ENCODE results near the gene SLC12A4. TPM values are rescaled to one million over a fixed set of nuclear protein-coding genes. Genes with fewer than 3 reads are reported as not detected.

SLC12A4 gene
- polyA plus RNA-seq, 1 experiment: 115 TPM

- ChIA-PET CTCF (interaction anchor here (0.6 to 3.3 kb wide), 7 partner anchors 9 to 127 kb away, joined by 3 to 19 read pairs (median 3); partner anchors contain the start of gene NRN1L), POLR2A (no interaction called here)
- no peaks in the 10 kb centered on the region for H3K27me3 ChIP-seq (ENCODE audit: control insufficient read depth, insufficient read depth, low read length)
These were observed 25.2 kb downstream of the SLC12A4 start for GRCh38 chr16:67943256-67943618.

DNA sequence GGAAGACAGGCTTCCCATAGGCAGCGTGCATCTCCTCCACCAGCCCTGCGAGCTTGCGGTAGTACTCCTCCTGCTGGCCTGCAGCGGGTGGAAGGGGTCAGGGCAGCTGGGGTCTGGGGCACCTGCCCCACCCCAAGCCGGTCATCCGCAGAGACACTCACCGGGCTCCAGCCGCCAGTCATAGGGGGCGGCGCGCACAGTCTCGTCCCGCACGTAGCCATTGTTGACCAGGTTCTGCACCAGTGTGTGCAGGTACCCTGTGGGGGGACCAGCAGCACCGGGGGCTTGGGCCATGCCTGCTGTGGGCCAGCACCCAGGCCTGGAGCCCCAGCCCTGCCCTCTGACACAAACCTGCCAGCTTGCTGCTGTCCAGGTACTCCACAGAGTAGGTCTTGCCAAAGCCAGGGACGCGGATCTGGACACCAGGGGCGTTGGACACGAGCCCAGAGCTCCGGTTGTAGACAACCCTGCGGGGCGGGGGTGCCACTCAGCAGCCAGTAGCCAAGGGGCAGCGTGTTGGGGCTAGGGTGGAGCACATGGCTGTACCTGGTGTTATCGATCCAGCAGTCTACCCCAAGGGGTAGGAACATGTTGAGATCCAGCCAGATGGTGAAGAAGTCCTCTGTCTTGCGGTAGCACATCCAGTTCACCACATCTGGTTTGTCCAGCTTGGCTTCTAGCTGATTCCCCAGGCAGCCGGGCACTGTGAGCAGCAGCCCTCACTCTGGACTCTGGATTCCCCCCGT, 25.8 kb downstream of the SLC12A4 start:
- DNase-seq (ENCODE audit: low read depth): no peak
- ChIA-PET CTCF (interaction anchor here (0.6 to 3.3 kb wide), 20 partner anchors 9 to 422 kb away, joined by 3 to 19 read pairs (median 4); partner anchors contain the start of gene NRN1L), POLR2A (no interaction called here)
- H3K4me3 ChIP-seq (ENCODE audit: low read depth, low read length): no peak overlapping the region
- TF ChIP-seq CTCF (IDR thresholded peaks at IDR 0.05; ENCODE audit: insufficient read depth, low read depth, low read length): no peak
- no peaks in the 10 kb centered on the region for H3K27me3 ChIP-seq (ENCODE audit: control insufficient read depth, insufficient read depth, low read length)
- peaks cover 67% of the 10 kb centered on the region for H3K36me3 ChIP-seq (ENCODE audit: control insufficient read depth, insufficient read depth, low read length)

More at GRCh38 chr16:67943256-67943618, 25.2 kb downstream of the SLC12A4 start:
- Histone ChIP-seq H3K4me3 (ENCODE audit: low read depth, low read length) (no peak overlapping the region), H3K36me3 (ENCODE audit: control insufficient read depth, insufficient read depth, low read length) (peaks cover 72% of the 10 kb centered on the region)
- no peak for DNase-seq (ENCODE audit: low read depth)
- TF ChIP-seq CTCF (IDR thresholded peaks at IDR 0.05; ENCODE audit: insufficient read depth, low read depth, low read length): no peak

DNA sequence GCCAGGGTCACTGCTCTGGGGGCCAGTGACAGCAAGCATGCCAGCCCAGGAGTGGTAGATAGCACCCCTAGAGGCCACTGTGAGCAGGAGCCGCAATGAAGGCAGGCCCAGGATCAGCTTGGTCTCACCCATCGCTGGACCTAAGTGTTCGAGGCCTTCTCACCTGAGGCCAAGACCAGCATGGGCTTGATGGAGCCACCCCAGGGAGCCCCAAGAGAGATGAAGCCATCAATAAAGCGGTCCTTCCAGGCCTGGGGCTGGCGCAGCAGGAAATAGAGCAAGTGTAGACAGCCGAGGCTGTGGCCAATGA, 26.3 kb downstream of the SLC12A4 start:
- no peak for DNase-seq (ENCODE audit: low read depth)
- Histone ChIP-seq H3K27me3 (ENCODE audit: control insufficient read depth, insufficient read depth, low read length) (no peaks in the 10 kb centered on the region), H3K36me3 (ENCODE audit: control insufficient read depth, insufficient read depth, low read length) (peaks cover 61% of the 10 kb centered on the region), H3K4me3 (ENCODE audit: low read depth, low read length) (no peak overlapping the region)
- ChIA-PET CTCF (interaction anchor here (0.7 to 3.3 kb wide), 20 partner anchors 9 to 421 kb away, joined by 3 to 19 read pairs (median 4); partner anchors contain the start of genes NRN1L and TSNAXIP1), POLR2A (no interaction called here)
- TF ChIP-seq CTCF (IDR thresholded peaks at IDR 0.05; ENCODE audit: insufficient read depth, low read depth, low read length): peak; percentile 73

DNA sequence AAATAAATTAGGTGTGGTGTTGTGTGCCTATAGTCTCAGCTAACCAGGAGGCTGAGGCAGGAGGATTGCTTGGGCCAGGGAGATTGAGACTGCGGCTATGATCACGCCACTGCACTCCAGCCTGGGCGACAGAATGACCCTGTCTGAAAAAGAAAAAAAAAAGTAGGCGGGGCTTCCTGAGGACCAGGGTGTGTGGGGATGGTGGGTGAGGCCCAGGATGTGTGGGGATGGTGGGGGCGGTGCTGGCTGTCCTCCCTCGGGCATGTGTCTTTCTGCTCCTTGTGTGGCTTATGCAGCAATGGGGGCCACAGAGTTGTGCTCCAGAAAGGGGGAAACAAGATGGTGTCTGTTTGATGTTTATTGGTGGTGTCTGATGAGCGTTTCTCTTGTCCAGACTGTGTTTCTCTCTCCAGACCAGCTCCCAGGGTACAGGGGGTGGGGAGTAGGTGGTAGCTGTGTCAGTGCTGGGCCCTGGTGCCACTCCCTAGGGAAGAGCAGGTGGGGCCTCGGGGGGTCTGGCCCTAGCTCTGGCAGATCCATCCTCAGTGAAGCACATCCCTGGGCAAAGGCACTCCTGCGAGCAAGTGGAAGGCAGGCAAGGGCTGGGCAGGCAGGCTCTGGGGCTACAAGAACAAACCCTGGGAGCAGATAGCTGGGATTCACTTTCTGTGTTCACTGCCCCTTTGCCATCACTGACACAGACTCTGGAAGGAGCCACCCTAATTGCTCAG, 26.8 kb downstream of the SLC12A4 start:
- POLR2A ChIA-PET: no interaction called here
- TF ChIP-seq CTCF (IDR thresholded peaks at IDR 0.05; ENCODE audit: insufficient read depth, low read depth, low read length): no peak
- CTCF ChIA-PET: interaction anchor here (0.7 to 3.3 kb wide), 20 partner anchors 10 to 421 kb away, joined by 3 to 19 read pairs (median 4); partner anchors contain the start of genes NRN1L and TSNAXIP1
- no peak overlapping the region for H3K4me3 ChIP-seq (ENCODE audit: low read depth, low read length)
- no peaks in the 10 kb centered on the region for H3K27me3 ChIP-seq (ENCODE audit: control insufficient read depth, insufficient read depth, low read length)
- DNase-seq (ENCODE audit: low read depth): no peak
- H3K36me3 ChIP-seq (ENCODE audit: control insufficient read depth, insufficient read depth, low read length): peaks cover 56% of the 10 kb centered on the region

DNA sequence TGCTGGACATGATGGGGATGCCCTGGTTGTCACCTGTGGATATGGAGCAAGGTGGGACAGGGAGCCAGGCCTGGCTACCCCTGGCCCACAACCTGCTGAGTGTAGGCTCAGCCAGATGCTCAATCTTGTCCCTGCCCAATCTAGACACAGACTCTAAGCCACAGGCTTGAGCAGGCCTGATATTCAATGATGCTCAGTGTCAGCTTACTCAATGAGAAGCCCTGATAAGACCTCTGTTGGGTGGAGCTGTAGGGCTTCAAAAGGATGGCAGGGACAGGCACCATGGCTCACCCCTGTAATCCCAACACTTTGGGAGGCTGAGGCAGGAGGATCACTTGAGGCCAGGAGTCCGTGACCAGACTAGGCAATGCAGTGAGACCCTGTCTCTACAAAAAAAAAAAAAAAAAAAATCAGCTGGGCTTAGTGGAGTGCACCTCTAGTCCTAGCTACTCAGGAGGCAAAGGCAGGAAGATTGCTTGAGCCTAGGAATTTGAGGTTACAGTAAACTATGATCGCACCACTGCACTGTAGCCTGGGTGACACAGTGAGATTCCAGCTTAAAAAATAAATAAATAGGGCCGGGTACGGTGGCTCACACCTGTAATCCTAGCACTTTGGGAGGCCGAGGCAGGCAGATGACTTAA, 27.9 kb downstream of the SLC12A4 start:
- ChIA-PET POLR2A (no interaction called here), CTCF (interaction anchor here (0.6 to 3.3 kb wide), 9 partner anchors 12 to 420 kb away, joined by 3 to 19 read pairs (median 6); partner anchors contain the start of gene NRN1L)
- peaks cover 49% of the 10 kb centered on the region for H3K36me3 ChIP-seq (ENCODE audit: control insufficient read depth, insufficient read depth, low read length)
- TF ChIP-seq CTCF (IDR thresholded peaks at IDR 0.05; ENCODE audit: insufficient read depth, low read depth, low read length): no peak
- H3K4me3 ChIP-seq (ENCODE audit: low read depth, low read length): no peak overlapping the region
- H3K27me3 ChIP-seq (ENCODE audit: control insufficient read depth, insufficient read depth, low read length): no peaks in the 10 kb centered on the region
- DNase-seq (ENCODE audit: low read depth): no peak
